ENCODE measurements around the gene RETN.

DNA sequence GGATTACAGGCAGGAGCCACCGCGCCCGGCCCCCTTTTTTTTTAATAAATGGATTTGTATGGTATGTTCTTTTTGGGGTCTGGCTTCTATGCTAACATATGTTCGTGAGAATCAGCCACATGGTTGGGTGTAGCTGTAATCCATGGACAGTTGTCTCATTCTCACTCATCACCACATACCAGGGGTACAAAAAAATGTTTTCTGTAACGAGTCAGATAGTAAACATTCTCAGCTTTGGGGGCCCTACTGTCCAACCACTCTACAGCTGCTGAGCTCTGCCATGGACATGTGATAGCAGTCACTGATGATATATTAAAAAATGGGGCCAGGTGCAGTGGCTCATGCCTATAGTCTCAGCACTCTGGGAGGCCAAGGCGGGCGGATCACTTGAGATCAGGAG is 5.1 kb upstream of the RETN start:
- TF ChIP-seq, protein P1, sequence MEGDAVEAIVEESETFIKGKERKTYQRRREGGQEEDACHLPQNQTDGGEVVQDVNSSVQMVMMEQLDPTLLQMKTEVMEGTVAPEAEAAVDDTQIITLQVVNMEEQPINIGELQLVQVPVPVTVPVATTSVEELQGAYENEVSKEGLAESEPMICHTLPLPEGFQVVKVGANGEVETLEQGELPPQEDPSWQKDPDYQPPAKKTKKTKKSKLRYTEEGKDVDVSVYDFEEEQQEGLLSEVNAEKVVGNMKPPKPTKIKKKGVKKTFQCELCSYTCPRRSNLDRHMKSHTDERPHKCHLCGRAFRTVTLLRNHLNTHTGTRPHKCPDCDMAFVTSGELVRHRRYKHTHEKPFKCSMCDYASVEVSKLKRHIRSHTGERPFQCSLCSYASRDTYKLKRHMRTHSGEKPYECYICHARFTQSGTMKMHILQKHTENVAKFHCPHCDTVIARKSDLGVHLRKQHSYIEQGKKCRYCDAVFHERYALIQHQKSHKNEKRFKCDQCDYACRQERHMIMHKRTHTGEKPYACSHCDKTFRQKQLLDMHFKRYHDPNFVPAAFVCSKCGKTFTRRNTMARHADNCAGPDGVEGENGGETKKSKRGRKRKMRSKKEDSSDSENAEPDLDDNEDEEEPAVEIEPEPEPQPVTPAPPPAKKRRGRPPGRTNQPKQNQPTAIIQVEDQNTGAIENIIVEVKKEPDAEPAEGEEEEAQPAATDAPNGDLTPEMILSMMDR (IDR thresholded peaks at IDR 0.05 in 2 of 3, conservative IDR thresholded peaks at IDR 0.05 in 1 of 3; ENCODE audit: borderline replicate concordance in 1 of 3, insufficient read depth in 1 of 3, low read depth in 2 of 3, low read length in 2 of 3): no peak
- TF ChIP-seq POLR2AphosphoS5 (IDR thresholded peaks at IDR 0.05; ENCODE audit: low read depth, low read length): no peak
- no peak for TF ChIP-seq EZH2 (IDR thresholded peaks at IDR 0.05)
- TF ChIP-seq EGR1 (IDR thresholded peaks at IDR 0.05; ENCODE audit: low read depth): no peak
- TF ChIP-seq POLR2A (IDR thresholded peaks at IDR 0.05; ENCODE audit: borderline replicate concordance, extremely low read depth, insufficient read depth, insufficient read length): no peak
- TF ChIP-seq REST (IDR thresholded peaks at IDR 0.05; ENCODE audit: low read depth): no peak
- TF ChIP-seq ZFX (IDR thresholded peaks at IDR 0.05): no peak
- TF ChIP-seq CEBPB (IDR thresholded peaks at IDR 0.05; ENCODE audit: low read depth): no peak
